A673 (cell line): ENCODE measurements around the gene ZNF586.

ENCODE experiments used
- EZH2 ChIP-seq: fragments of 200-600 bp; sonication (generic); IDR thresholded peaks from 2 replicates; pipeline ENCODE4 v1.6.1; 2017; ENCODE audit warnings: borderline replicate concordance, low read depth, mild to moderate bottlenecking, mixed read lengths, antibody characterized with exemption, low read length; ENCODE audit not compliant: poor library complexity, severe bottlenecking
- TF ChIP-seq, protein P1 (sequence below): fragments of 300-800, 200-600 bp; sonication (generic); conservative IDR thresholded peaks from 2 replicates; pipeline ENCODE4 v1.5.1; 2017; ENCODE audit warnings: low read depth, mild to moderate bottlenecking, antibody characterized with exemption, low read length, moderate library complexity, mixed read lengths

DNA sequence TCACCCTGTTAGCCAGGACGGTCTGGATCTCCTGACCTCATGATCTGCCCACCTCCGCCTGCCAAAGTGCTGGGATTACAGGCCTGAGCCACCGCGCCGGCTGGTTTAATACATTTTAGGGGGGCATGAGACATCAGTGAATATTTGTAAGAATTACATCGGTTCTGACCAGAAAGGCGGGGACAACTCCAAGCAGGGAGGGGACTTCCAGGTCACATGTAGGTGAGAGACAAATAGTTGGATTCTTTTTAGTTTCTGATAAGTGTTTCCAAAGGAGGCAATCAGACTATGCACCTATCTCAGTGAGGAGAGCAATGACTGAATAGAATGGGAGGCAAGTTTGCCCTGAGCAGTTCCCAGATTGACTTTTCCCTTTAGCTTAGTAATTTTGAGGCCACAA, 48.9 kb downstream of the ZNF586 start:
- TF ChIP-seq, protein P1, sequence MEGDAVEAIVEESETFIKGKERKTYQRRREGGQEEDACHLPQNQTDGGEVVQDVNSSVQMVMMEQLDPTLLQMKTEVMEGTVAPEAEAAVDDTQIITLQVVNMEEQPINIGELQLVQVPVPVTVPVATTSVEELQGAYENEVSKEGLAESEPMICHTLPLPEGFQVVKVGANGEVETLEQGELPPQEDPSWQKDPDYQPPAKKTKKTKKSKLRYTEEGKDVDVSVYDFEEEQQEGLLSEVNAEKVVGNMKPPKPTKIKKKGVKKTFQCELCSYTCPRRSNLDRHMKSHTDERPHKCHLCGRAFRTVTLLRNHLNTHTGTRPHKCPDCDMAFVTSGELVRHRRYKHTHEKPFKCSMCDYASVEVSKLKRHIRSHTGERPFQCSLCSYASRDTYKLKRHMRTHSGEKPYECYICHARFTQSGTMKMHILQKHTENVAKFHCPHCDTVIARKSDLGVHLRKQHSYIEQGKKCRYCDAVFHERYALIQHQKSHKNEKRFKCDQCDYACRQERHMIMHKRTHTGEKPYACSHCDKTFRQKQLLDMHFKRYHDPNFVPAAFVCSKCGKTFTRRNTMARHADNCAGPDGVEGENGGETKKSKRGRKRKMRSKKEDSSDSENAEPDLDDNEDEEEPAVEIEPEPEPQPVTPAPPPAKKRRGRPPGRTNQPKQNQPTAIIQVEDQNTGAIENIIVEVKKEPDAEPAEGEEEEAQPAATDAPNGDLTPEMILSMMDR, result no peak
- no peak for TF ChIP-seq EZH2
